Astrocyte (in vitro differentiated cells and primary cell): Measurements from ENCODE around the gene BEST1.

Experiments used
- CTCF ChIP-seq: IDR thresholded peaks from 2 replicates; pipeline ENCODE4 v1.5.1; 2011; ENCODE audit warnings: low read depth, mild to moderate bottlenecking, inconsistent platforms, low read length, moderate library complexity; ENCODE audit not compliant: insufficient read depth
- EZH2 ChIP-seq: IDR thresholded peaks from 2 replicates; pipeline ENCODE4 v1.6.1; 2012; ENCODE audit warnings: mild to moderate bottlenecking, low read length, inconsistent platforms; ENCODE audit not compliant: insufficient read depth

- TF ChIP-seq CTCF (no peak), EZH2 (no peak)
Observed at GRCh38 chr11:61971248-61972111, 21.3 kb downstream of the BEST1 start.
